Liver (tissue), 9 donors: ENCODE measurements around the gene INSC. TPM values are rescaled to one million over a fixed set of nuclear protein-coding genes. Genes with fewer than 3 reads are reported as not detected.

Experiments used
- DNase-seq: peaks from one replicate; pipeline ENCODE4 v3.0.0-alpha.2; 2017; ENCODE audit warnings: low spot score
- H3K27ac ChIP-seq, 2 donors: one replicate each; pipeline ENCODE4 v1.7.0; 2013; ENCODE audit warnings: inconsistent platforms in 2 of 2, low read length in 2 of 2, control low read depth in 1 of 2, low read depth in 1 of 2, mild to moderate bottlenecking in 1 of 2
- H3K27me3 ChIP-seq, 4 donors: one replicate each; pipeline versions ENCODE4 v1.6.1 to v1.7.0; 2013; ENCODE audit warnings: low read length in 3 of 4, inconsistent platforms in 1 of 4, mild to moderate bottlenecking in 1 of 4, moderate library complexity in 1 of 4; ENCODE audit not compliant: control insufficient read depth in 4 of 4, insufficient read depth in 4 of 4
- H3K36me3 ChIP-seq, 4 donors: one replicate each; pipeline versions ENCODE4 v1.6.1 to v1.7.0; 2013; ENCODE audit warnings: low read length in 3 of 4, mild to moderate bottlenecking in 3 of 4, low read depth in 1 of 4, moderate library complexity in 1 of 4; ENCODE audit not compliant: control insufficient read depth in 4 of 4, insufficient read depth in 3 of 4
- H3K4me1 ChIP-seq, 4 donors: one replicate each; pipeline versions ENCODE4 v1.6.1 to v1.7.0; 2013; ENCODE audit warnings: low read length in 3 of 4, mild to moderate bottlenecking in 3 of 4, moderate library complexity in 1 of 4; ENCODE audit not compliant: control insufficient read depth in 4 of 4, insufficient read depth in 4 of 4
- H3K4me3 ChIP-seq, 3 donors: one replicate each; pipeline versions ENCODE4 v1.6.1 to v1.7.0; 2013; ENCODE audit warnings: low read length in 3 of 3, control low read depth in 1 of 3, low read depth in 1 of 3, mild to moderate bottlenecking in 1 of 3
- H3K9ac ChIP-seq, 2 donors: one replicate each; pipeline ENCODE4 v1.7.0; 2013; ENCODE audit warnings: low read length in 2 of 2, mild to moderate bottlenecking in 2 of 2, moderate library complexity in 2 of 2, control low read depth in 1 of 2, low read depth in 1 of 2
- H3K9me3 ChIP-seq, 4 donors: one replicate each; pipeline versions ENCODE4 v1.6.1 to v1.7.0; 2013; ENCODE audit warnings: low read length in 3 of 4; ENCODE audit not compliant: control insufficient read depth in 4 of 4
- ATF3 ChIP-seq: IDR thresholded peaks from 2 replicates; pipeline ENCODE4 v1.6.1; 2016; ENCODE audit warnings: antibody characterized with exemption
- CTCF ChIP-seq: fragments of 150-350 bp; IDR thresholded peaks from 2 replicates; pipeline ENCODE4 v1.5.1; 2017; ENCODE audit warnings: improper control_type of control experiment, low read depth, low read length; ENCODE audit not compliant: missing input control
- EGR1 ChIP-seq, 2 donors: IDR thresholded peaks; 2 replicates each; pipeline ENCODE4 v1.6.1; 2016 to 2018; ENCODE audit warnings: antibody characterized with exemption in 2 of 2, low read depth in 2 of 2
- FOXA1 ChIP-seq: IDR thresholded peaks from 2 replicates; pipeline ENCODE4 v1.6.1; 2016; ENCODE audit warnings: antibody characterized with exemption
- FOXA2 ChIP-seq: IDR thresholded peaks from 2 replicates; pipeline ENCODE4 v1.6.1; 2016; ENCODE audit warnings: antibody characterized with exemption
- GABPA ChIP-seq, 2 donors: IDR thresholded peaks in 1 of 2; conservative IDR thresholded peaks in 1 of 2; 2 replicates each; pipeline ENCODE4 v1.6.1; 2016; ENCODE audit warnings: antibody characterized with exemption in 2 of 2, mild to moderate bottlenecking in 1 of 2, moderate library complexity in 1 of 2
- HNF4A ChIP-seq, 2 donors: conservative IDR thresholded peaks; 2 replicates each; pipeline ENCODE4 v1.6.1; 2016; ENCODE audit warnings: antibody characterized with exemption in 2 of 2, mild to moderate bottlenecking in 2 of 2
- HNF4G ChIP-seq: IDR thresholded peaks from 2 replicates; pipeline ENCODE4 v1.6.1; 2016; ENCODE audit warnings: antibody characterized with exemption
- JUND ChIP-seq, 2 donors: IDR thresholded peaks; 2 replicates each; pipeline ENCODE4 v1.6.1; 2016; ENCODE audit warnings: antibody characterized with exemption in 2 of 2
- MAX ChIP-seq: IDR thresholded peaks from 2 replicates; pipeline ENCODE4 v1.6.1; 2016; ENCODE audit warnings: antibody characterized with exemption
- NR2F2 ChIP-seq: IDR thresholded peaks from 2 replicates; pipeline ENCODE4 v1.6.1; 2016; ENCODE audit warnings: antibody characterized with exemption
- RAD21 ChIP-seq, 2 donors: IDR thresholded peaks; 2 replicates each; pipeline ENCODE4 v1.6.1; 2016; ENCODE audit warnings: antibody characterized with exemption in 2 of 2, mild to moderate bottlenecking in 2 of 2
- REST ChIP-seq: IDR thresholded peaks from 2 replicates; pipeline ENCODE4 v1.6.1; 2016; ENCODE audit warnings: antibody characterized with exemption, mild to moderate bottlenecking
- RXRA ChIP-seq, 2 donors: IDR thresholded peaks; 2 replicates each; pipeline ENCODE4 v1.6.1; 2017 to 2018; ENCODE audit warnings: antibody characterized with exemption in 2 of 2, mild to moderate bottlenecking in 1 of 2
- SP1 ChIP-seq: IDR thresholded peaks from 2 replicates; pipeline ENCODE4 v1.6.1; 2018; ENCODE audit warnings: antibody characterized with exemption, mild to moderate bottlenecking
- TAF1 ChIP-seq: conservative IDR thresholded peaks from 2 replicates; pipeline ENCODE4 v1.6.1; 2016; ENCODE audit warnings: antibody characterized with exemption, mild to moderate bottlenecking
- YY1 ChIP-seq: IDR thresholded peaks from 2 replicates; pipeline ENCODE4 v1.6.1; 2016; ENCODE audit warnings: antibody characterized with exemption, mild to moderate bottlenecking
- ZBTB33 ChIP-seq: IDR thresholded peaks from 2 replicates; pipeline ENCODE4 v1.6.1; 2016; ENCODE audit warnings: antibody characterized with exemption
- WGBS: extraction: QIAGEN DNeasy Blood & Tissue Kit; methylation state at CpG from one replicate; pipeline ENCODE4 v1.1.7; 2013; 5-methylcytosine and 5-hydroxymethylcytosine counted together
- polyA plus RNA-seq, 2 donors: library from polyadenylated mRNA; stranded (reverse) in 1 of 2; unstranded in 1 of 2; fragments of 200-250 nt in 1 of 2; fragments of >200 nt in 1 of 2; fragmentation: Nextera tagmentation in 1 of 2; extraction: Ambion mirVana in 1 of 2; gene quantifications; one replicate each; pipeline versions ENCODE4 v1.2.1 to v1.2.3, GENCODE V29; 2013 to 2015
- total RNA-seq, 2 donors: library from RNA; depleted of rRNA; stranded (reverse); fragments of >200 nt; gene quantifications; one replicate each; pipeline ENCODE4 v1.2.3, GENCODE V29; 2014
- donor health status: healthy.
- donor health status: healthy.
- donor health status: healthy.
- donor health status: healthy.
- donor health status: healthy.

Gene INSC
- total and polyA plus RNA-seq, 4 donors = 0.02 to 0.25 (median 0.12) TPM

GRCh38 chr11:15071556-15072255, 43.0 kb upstream of the INSC start:
- Histone ChIP-seq H3K27ac (no peak overlapping the region), H3K4me1 (peaks cover 9 to 20% (median 18%) of the 10 kb centered on the region in 4 donors), H3K9ac (no peak overlapping the region), H3K4me3 (no peak overlapping the region), H3K9me3 (no peaks in the 10 kb centered on the region), H3K36me3 (no peaks in the 10 kb centered on the region), H3K27me3 (peaks cover 0 to 5% (median 5%) of the 10 kb centered on the region in 4 donors)
- no peak for DNase-seq
- TF ChIP-seq FOXA2 (no peak), RAD21 (IDR thresholded peaks at IDR 0.05) (no peak), NR2F2 (no peak), EGR1 (IDR thresholded peaks at IDR 0.05; ENCODE audit: low read depth in 2 of 2) (no peak), CTCF (no peak), ZBTB33 (no peak), JUND (IDR thresholded peaks at IDR 0.05) (no peak), TAF1 (no peak), HNF4G (no peak), GABPA (IDR thresholded peaks at IDR 0.05 in 1 of 2, conservative IDR thresholded peaks at IDR 0.05 in 1 of 2) (no peak), RXRA (IDR thresholded peaks at IDR 0.05) (no peak), HNF4A (conservative IDR thresholded peaks at IDR 0.05) (no peak), SP1 (no peak), YY1 (no peak), FOXA1 (no peak), REST (no peak), MAX (no peak), ATF3 (no peak)
- 89% methylated on average over 32 of the region's 32 CpGs for WGBS
